ENCODE results near the gene KLHDC7A. TPM values are rescaled to one million over a fixed set of nuclear protein-coding genes. Genes with fewer than 3 reads are reported as not detected.

Gene KLHDC7A
- total RNA-seq, 2 donors from 2014 or later = not detected

DNA sequence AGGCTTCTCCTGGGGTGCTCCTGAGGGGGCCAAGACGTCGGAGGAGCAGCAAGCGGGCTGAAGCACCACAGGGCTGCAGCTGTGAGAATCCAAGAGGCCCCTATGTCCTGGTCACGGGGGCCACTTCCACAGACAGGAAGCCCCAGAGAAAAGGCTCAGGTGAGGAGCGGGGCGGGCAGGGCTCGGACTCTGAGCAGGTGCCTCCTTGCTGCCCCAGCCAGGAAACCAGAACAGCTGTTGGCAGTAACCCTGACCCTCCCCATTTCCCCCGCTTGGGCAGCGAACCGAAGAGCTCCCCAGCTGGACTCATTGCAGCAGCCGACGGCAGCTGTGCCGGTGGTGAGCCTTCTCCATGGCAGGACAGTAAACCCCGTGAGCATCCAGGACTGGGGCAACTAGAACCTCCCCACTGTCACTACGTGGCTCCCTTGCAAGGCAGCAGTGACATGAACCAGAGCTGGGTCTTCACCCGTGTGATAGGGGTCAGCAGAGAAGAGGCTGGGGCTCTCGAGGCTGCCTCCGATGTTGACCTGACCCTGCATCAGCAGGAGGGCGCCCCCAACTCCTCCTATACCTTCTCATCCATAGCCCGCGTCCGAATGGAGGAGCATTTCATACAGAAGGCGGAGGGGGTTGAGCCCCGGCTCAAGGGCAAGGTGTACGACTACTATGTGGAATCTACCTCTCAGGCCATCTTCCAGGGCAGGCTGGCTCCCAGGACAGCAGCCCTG, 625 bp downstream of the KLHDC7A start:
- peaks cover 4% of the 10 kb centered on the region for H3K27me3 Mint-ChIP-seq (ENCODE audit: low read depth)
- peaks cover 14% of the 10 kb centered on the region for H3K4me1 Mint-ChIP-seq (ENCODE audit: low read depth)
- H3K9me3 Mint-ChIP-seq = no peaks in the 10 kb centered on the region
- no peak overlapping the region for H3K27ac Mint-ChIP-seq
- no peaks in the 10 kb centered on the region for H3K36me3 Mint-ChIP-seq (ENCODE audit: insufficient read depth in 2 of 2)
- DNase-seq (no peak), ATAC-seq (replicated peaks in 1 of 2) (no peak)
- no peak overlapping the region for H3K4me3 Mint-ChIP-seq

DNA sequence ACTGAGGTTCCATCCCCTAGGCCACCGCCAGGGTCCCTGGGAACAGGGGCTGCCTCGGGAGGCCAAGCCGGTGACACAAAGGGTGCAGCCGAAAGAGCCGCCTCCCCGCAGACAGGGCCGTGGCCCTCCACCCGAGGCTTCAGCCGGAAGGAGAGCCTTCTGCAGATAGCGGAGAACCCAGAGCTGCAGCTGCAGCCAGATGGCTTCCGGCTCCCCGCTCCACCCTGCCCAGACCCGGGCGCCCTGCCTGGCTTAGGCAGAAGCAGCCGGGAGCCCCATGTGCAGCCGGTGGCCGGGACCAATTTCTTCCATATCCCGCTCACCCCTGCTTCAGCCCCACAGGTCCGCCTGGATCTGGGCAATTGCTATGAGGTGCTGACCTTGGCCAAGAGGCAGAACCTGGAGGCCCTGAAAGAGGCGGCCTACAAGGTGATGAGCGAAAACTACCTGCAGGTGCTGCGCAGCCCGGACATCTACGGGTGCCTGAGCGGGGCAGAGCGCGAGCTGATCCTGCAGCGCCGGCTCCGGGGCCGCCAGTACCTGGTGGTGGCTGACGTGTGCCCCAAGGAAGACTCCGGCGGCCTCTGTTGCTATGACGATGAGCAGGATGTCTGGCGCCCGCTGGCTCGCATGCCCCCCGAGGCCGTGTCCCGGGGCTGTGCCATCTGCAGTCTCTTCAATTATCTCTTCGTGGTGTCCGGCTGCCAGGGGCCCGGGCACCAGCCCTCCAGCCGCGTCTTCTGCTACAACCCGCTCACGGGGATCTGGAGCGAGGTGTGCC, 1.4 kb downstream of the KLHDC7A start:
- Mint-ChIP-seq H3K27me3 (ENCODE audit: low read depth) (no peaks in the 10 kb centered on the region), H3K36me3 (ENCODE audit: insufficient read depth in 2 of 2) (no peaks in the 10 kb centered on the region), H3K9me3 (no peaks in the 10 kb centered on the region), H3K4me1 (ENCODE audit: low read depth) (peaks cover 14% of the 10 kb centered on the region), H3K27ac (no peak overlapping the region), H3K4me3 (no peak overlapping the region)
- DNase-seq (no peak), ATAC-seq (replicated peaks in 1 of 2) (no peak)

DNA sequence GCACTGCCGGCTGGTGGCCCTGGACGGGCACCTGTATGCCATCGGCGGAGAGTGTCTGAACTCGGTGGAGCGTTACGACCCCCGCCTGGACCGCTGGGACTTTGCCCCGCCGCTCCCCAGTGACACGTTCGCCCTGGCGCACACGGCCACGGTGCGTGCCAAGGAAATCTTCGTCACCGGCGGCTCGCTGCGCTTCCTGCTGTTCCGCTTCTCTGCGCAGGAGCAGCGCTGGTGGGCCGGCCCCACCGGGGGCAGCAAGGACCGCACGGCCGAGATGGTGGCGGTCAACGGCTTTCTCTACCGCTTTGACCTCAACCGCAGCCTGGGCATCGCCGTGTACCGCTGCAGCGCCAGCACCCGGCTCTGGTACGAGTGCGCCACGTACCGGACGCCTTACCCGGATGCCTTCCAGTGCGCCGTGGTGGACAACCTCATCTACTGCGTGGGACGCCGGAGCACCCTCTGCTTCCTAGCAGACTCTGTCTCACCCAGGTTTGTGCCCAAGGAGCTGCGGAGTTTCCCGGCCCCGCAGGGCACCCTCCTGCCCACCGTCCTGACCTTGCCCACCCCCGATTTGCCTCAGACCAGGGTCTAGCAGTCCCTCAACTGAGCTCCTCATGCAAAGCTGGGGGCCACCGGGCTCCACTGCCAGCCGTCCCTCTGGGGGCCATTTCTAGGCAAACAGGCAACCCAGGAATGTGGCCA, 2.1 kb downstream of the KLHDC7A start:
- Mint-ChIP-seq H3K9me3 (peaks cover 0 to 1% of the 10 kb centered on the region in 2 donors), H3K36me3 (ENCODE audit: insufficient read depth in 2 of 2) (no peaks in the 10 kb centered on the region), H3K4me3 (no peak overlapping the region), H3K4me1 (ENCODE audit: low read depth) (peaks cover 14% of the 10 kb centered on the region), H3K27ac (no peak overlapping the region), H3K27me3 (ENCODE audit: low read depth) (no peaks in the 10 kb centered on the region)
- ATAC-seq (replicated peaks in 1 of 2) = no peak
- DNase-seq = no peak

DNA sequence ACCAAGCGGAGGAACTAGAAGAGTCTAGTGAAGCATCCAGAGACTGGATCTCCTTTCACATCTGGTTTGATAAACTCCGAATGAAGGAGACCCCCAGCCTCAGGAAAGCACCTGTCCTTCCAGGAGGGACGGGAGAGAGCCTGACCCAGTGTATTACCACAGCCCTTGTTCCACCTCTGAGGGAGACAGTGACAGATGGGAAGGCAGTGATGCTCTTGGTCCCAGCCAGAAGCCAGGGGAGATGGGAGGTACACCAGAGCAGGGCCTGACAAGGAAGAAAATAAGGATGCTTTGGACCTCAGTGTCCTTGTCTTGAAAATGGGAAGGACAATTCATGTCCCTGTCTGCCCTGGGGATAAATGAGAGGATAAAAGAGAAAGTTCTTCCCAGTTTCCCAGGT, 3.5 kb downstream of the KLHDC7A start:
- ATAC-seq (replicated peaks in 1 of 2) (no peak), DNase-seq (no peak)
- Mint-ChIP-seq H3K27ac (no peak overlapping the region), H3K9me3 (peaks cover 0 to 1% of the 10 kb centered on the region in 2 donors), H3K4me1 (ENCODE audit: low read depth) (peaks cover 8% of the 10 kb centered on the region), H3K36me3 (ENCODE audit: insufficient read depth in 2 of 2) (peaks cover 0 to 2% of the 10 kb centered on the region in 2 donors), H3K4me3 (no peak overlapping the region), H3K27me3 (ENCODE audit: low read depth) (no peaks in the 10 kb centered on the region)

- H3K27ac Mint-ChIP-seq = no peak overlapping the region
- peaks cover 0 to 6% of the 10 kb centered on the region in 2 donors for H3K36me3 Mint-ChIP-seq (ENCODE audit: insufficient read depth in 2 of 2)
- H3K27me3 Mint-ChIP-seq (ENCODE audit: low read depth) = no peaks in the 10 kb centered on the region
- DNase-seq (no peak), ATAC-seq (replicated peaks in 1 of 2) (no peak)
- H3K9me3 Mint-ChIP-seq = peaks cover 3 to 5% of the 10 kb centered on the region in 2 donors
- H3K4me3 Mint-ChIP-seq = no peak overlapping the region
- peaks cover 4% of the 10 kb centered on the region for H3K4me1 Mint-ChIP-seq (ENCODE audit: low read depth)
These were observed 4.0 kb downstream of the KLHDC7A start for GRCh38 chr1:18484721-18485120.

GRCh38 chr1:18485227-18485626, 4.5 kb downstream of the KLHDC7A start:
- Mint-ChIP-seq H3K27ac (no peak overlapping the region), H3K4me1 (ENCODE audit: low read depth) (no peaks in the 10 kb centered on the region), H3K27me3 (ENCODE audit: low read depth) (no peaks in the 10 kb centered on the region), H3K4me3 (no peak overlapping the region), H3K9me3 (peaks cover 5% of the 10 kb centered on the region in 2 donors), H3K36me3 (ENCODE audit: insufficient read depth in 2 of 2) (peaks cover 0 to 6% of the 10 kb centered on the region in 2 donors)
- ATAC-seq (replicated peaks in 1 of 2) = no peak
- no peak for DNase-seq

DNA sequence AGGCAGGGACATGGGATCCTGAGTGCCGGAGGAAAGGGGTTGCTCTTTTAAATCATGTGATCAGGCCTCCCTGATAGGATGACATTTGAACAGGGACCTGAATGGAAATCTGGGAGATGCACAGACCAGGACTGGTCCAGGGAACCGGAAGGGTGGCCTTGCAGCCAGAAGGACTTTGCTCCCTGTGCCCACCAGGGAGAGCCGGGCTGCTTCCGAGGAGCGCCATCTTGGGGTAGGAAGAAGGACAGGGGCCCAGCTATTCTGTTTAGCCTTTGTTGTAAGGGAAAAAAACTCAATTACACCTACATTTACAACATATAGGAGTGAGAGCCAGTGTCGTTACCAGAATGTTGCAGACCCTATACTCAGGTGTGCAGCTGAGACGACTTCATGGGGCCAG, 5.5 kb downstream of the KLHDC7A start:
- H3K27me3 Mint-ChIP-seq (ENCODE audit: low read depth) = peaks cover 8% of the 10 kb centered on the region
- DNase-seq = no peak
- H3K27ac Mint-ChIP-seq = no peak overlapping the region
- no peak overlapping the region for H3K4me3 Mint-ChIP-seq
- H3K4me1 Mint-ChIP-seq (ENCODE audit: low read depth) = no peaks in the 10 kb centered on the region
- peaks cover 5% of the 10 kb centered on the region in 2 donors for H3K9me3 Mint-ChIP-seq
- peaks cover 0 to 6% of the 10 kb centered on the region in 2 donors for H3K36me3 Mint-ChIP-seq (ENCODE audit: insufficient read depth in 2 of 2)
- no peak for ATAC-seq (replicated peaks in 1 of 2)

DNA sequence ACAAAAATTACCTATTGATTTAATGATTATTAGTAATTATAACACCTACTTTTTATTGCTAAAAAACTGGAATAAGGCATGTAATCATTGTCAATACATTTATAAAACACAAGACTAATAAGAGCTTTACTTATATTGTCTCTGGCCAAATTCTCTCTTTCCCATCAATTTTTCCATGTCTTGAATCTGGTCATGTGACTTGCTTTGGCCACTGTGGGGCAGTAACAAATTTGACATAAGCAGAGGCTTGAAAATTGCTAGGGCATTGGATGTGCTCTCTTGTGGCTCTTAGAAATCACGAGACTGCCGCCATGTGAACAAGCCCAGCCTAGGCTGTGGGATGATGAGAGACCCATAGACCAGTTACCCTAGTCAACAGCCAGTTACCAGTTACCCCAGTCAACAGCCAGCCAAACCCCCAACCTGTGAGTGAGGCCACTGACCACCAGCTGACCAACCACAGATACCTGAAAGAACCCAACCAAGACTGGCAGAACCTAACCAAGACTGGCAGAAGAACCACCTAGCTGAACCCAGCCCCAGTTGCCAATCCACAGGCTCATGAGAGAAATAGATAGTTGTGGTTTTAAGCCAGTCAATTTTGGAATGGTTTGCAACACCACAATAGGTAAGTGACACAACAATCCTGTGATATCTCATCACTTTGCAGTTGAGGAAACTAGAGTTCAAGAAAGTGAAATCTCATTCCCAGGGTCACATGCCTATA, 8.8 kb downstream of the KLHDC7A start:
- Mint-ChIP-seq H3K4me3 (no peak overlapping the region), H3K4me1 (ENCODE audit: low read depth) (no peaks in the 10 kb centered on the region), H3K9me3 (peaks cover 5% of the 10 kb centered on the region in 2 donors), H3K36me3 (ENCODE audit: insufficient read depth in 2 of 2) (peaks cover 0 to 6% of the 10 kb centered on the region in 2 donors), H3K27me3 (ENCODE audit: low read depth) (peaks cover 18% of the 10 kb centered on the region), H3K27ac (no peak overlapping the region)
- ATAC-seq (replicated peaks in 1 of 2) = no peak
- no peak for DNase-seq

DNA sequence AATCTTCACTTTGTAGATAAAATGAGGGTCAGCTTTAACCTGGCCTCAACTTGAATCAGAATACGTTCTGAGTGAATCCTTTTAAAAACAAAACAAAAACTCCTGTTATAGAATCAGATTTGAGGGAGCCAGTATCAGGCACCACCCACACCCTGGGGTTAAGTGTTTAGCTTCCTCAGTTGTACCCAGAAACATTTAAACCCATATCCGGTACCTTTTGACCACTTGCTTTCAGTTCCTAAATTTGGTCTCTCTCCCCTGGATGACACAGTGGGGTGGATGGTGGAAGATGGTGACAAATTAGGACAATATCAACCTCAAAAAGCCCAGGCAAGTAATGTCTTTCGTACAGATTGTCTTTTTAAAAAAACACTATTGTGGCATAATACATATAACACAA, 10.4 kb downstream of the KLHDC7A start:
- H3K4me3 Mint-ChIP-seq = no peak overlapping the region
- H3K4me1 Mint-ChIP-seq (ENCODE audit: low read depth) = no peaks in the 10 kb centered on the region
- H3K27me3 Mint-ChIP-seq (ENCODE audit: low read depth) = peaks cover 18% of the 10 kb centered on the region
- H3K36me3 Mint-ChIP-seq (ENCODE audit: insufficient read depth in 2 of 2) = peaks cover 0 to 6% of the 10 kb centered on the region in 2 donors
- H3K27ac Mint-ChIP-seq = no peak overlapping the region
- peaks cover 5% of the 10 kb centered on the region in 2 donors for H3K9me3 Mint-ChIP-seq
- DNase-seq (no peak), ATAC-seq (replicated peaks in 1 of 2) (no peak)

DNA sequence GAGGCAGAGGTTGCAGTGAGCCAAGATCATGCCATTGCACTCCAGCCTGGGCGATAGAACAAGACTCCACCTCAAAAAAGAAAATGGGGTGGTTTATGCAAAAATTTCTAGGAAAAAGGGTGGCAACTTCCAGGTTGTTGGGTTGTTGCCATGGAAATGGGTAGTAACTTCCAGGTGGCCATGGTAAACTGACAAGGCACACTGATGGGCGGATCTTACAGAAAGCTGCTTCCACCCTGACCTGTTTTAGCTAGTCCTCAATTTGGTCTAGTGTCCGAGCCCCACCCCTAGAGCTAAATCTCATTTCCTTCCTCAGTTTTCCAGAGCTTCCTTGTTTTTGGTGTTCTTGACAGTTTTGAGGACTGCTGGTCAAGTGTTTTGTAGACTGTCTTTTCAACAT, 13.6 kb downstream of the KLHDC7A start:
- peaks cover 27% of the 10 kb centered on the region for H3K27me3 Mint-ChIP-seq (ENCODE audit: low read depth)
- H3K9me3 Mint-ChIP-seq = peaks cover 3 to 5% of the 10 kb centered on the region in 2 donors
- no peaks in the 10 kb centered on the region for H3K4me1 Mint-ChIP-seq (ENCODE audit: low read depth)
- no peak overlapping the region for H3K27ac Mint-ChIP-seq
- H3K36me3 Mint-ChIP-seq (ENCODE audit: insufficient read depth in 2 of 2) = peaks cover 0 to 4% of the 10 kb centered on the region in 2 donors
- DNase-seq (no peak), ATAC-seq (replicated peaks in 1 of 2) (no peak)
- H3K4me3 Mint-ChIP-seq = no peak overlapping the region

DNA sequence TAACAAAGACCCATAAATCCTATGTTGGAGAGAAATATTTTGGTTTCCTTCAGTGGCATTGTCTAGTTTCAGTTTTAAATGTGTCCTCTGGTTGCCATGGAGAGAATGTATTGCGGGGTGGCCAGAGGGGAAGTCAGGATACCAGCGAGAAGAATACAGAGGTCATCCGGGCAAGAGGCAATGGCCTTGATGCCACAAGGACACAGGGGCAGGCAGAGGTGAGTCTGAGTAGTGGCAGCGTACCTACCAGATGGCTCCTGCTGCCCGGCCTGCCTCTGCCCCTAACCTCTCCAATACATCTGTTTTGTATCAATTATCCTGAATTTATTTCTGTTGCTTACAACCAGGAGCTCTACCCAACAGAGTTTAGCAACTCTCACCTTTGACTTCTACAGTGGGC, 14.9 kb downstream of the KLHDC7A start:
- Mint-ChIP-seq H3K27me3 (ENCODE audit: low read depth) (peaks cover 38% of the 10 kb centered on the region), H3K36me3 (ENCODE audit: insufficient read depth in 2 of 2) (no peaks in the 10 kb centered on the region), H3K4me3 (no peak overlapping the region), H3K27ac (no peak overlapping the region), H3K9me3 (no peaks in the 10 kb centered on the region), H3K4me1 (ENCODE audit: low read depth) (no peaks in the 10 kb centered on the region)
- DNase-seq = no peak
- no peak for ATAC-seq (replicated peaks in 1 of 2)

DNA sequence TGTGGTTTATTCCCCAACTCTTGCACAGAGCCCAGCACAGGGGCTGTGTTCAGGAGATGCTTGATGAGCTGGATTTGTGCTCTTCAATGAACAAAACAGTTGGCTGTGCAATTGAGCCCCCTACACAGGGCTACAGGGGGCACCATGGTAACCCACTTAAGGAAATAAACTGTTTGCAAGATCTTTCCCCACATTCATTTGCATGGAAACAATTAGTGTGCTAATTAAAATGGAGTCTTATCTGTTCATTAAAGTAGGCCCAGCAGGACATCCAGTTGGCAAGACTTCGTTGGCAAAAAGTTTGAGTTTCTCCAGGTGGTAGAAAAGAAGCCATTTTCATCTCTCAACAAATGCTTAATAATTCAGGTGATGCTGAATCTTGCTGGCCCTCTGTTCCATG, 15.3 kb downstream of the KLHDC7A start:
- Mint-ChIP-seq H3K36me3 (ENCODE audit: insufficient read depth in 2 of 2) (no peaks in the 10 kb centered on the region), H3K4me3 (no peak overlapping the region), H3K27ac (no peak overlapping the region), H3K27me3 (ENCODE audit: low read depth) (peaks cover 35% of the 10 kb centered on the region), H3K4me1 (ENCODE audit: low read depth) (no peaks in the 10 kb centered on the region), H3K9me3 (no peaks in the 10 kb centered on the region)
- no peak for ATAC-seq (replicated peaks in 1 of 2)
- no peak for DNase-seq
